HUES6 (cell line): ENCODE data around the gene TNFSF10.

Experiments used
- H3K27ac ChIP-seq: 2 replicates; pipeline ENCODE4 v1.7.0; 2013; ENCODE audit warnings: low read depth, mild to moderate bottlenecking, low read length, inconsistent platforms
- H3K27me3 ChIP-seq: 2 replicates; pipeline ENCODE4 v1.6.1; 2013; ENCODE audit warnings: low read length; ENCODE audit not compliant: control insufficient read depth, insufficient read depth
- H3K36me3 ChIP-seq: 2 replicates; pipeline ENCODE4 v1.6.1; 2013; ENCODE audit warnings: low read length; ENCODE audit not compliant: control insufficient read depth, insufficient read depth
- H3K4me1 ChIP-seq: 2 replicates; pipeline ENCODE4 v1.6.1; 2013; ENCODE audit warnings: low read length; ENCODE audit not compliant: control insufficient read depth, insufficient read depth
- H3K4me3 ChIP-seq: 2 replicates; pipeline ENCODE4 v1.5.1; 2013; ENCODE audit warnings: low read depth, low read length
- H3K9ac ChIP-seq: one replicate; pipeline ENCODE4 v1.6.1; 2013; ENCODE audit warnings: mild to moderate bottlenecking, low read length
- H3K9me3 ChIP-seq: 2 replicates; pipeline ENCODE4 v1.6.1; 2013; ENCODE audit warnings: low read depth, low read length; ENCODE audit not compliant: control insufficient read depth, insufficient read depth

Gene TNFSF10

DNA sequence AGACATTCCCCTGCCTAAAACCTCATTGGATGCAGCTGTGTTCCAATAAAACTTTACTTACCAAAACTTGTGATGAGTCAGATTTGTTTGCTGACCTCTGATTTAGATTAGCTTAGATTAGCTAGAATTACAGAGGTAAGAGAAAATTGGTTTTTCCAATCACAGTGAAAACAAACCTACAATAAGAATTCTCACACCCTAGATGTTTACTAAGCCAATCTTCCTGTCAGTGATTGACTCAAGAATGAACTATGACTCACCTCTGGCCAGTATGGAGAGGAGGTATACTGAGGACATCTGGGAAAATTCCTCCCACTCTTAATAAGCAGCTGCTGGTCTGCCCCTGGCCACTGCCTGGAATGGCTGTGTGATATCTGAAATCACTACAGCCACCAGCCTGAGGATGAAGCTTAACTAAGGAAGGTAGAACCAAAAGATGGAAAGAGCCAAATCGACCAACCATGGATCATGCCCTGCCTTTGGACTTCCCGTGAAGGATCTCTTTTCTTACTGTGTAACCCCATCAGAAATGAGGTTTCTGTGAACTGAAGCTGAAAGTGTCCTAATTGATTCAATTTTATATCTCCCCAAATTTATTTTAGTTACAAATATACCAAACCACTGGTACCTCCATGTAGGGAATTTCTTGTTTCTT lies 55.9 kb downstream of the TNFSF10 start:
- Histone ChIP-seq H3K27me3 (no peaks in the 10 kb centered on the region), H3K27ac (no peak overlapping the region), H3K36me3 (no peaks in the 10 kb centered on the region), H3K4me3 (no peak overlapping the region), H3K4me1 (no peaks in the 10 kb centered on the region), H3K9me3 (no peaks in the 10 kb centered on the region), H3K9ac (no peak overlapping the region)

- Histone ChIP-seq H3K36me3 (no peaks in the 10 kb centered on the region), H3K9ac (no peak overlapping the region), H3K9me3 (no peaks in the 10 kb centered on the region), H3K27me3 (no peaks in the 10 kb centered on the region), H3K27ac (no peak overlapping the region), H3K4me3 (no peak overlapping the region), H3K4me1 (no peaks in the 10 kb centered on the region)
Measured at GRCh38 chr3:172466553-172467130, 56.6 kb downstream of the TNFSF10 start.

DNA sequence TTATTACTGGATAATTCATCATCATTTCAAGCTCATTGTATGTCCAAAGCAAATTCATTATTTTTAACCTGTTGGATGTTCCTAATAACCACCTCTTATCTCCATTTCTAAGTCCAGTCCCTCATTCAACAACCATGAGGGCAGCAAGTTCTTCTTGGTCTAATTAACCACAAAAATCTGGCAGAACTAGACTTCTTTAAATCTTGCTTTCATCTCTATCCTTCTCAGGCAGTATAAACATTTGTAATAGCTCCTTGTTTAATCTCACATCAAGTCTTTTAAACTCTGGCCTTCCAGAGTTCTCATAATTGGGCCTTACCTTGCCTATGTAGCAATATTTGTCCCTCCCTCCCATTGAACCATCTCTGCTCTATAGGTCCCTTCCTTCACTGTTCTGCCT lies 57.9 kb downstream of the TNFSF10 start:
- Histone ChIP-seq H3K27me3 (no peaks in the 10 kb centered on the region), H3K36me3 (no peaks in the 10 kb centered on the region), H3K27ac (no peak overlapping the region), H3K4me3 (no peak overlapping the region), H3K4me1 (no peaks in the 10 kb centered on the region), H3K9ac (no peak overlapping the region), H3K9me3 (no peaks in the 10 kb centered on the region)

DNA sequence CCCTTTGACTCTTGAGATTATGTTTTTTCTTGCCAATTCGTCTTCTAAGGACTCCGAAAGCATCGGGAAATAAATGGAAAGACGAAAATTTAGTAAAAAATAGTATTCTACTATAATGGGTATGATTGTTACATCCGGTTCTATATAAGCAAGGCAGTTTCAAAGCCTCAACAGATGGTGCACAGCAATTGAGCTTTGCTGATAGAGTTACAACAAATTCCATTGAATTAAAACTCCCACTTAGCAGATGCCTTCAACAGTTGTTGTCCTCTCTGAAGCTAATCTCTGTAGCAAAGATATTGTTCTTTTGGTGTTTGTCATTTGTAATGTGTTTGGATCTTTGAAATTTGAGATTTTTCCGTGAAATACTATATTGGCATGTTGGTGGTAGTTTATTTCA lies 58.9 kb downstream of the TNFSF10 start:
- Histone ChIP-seq H3K9me3 (no peaks in the 10 kb centered on the region), H3K4me3 (no peak overlapping the region), H3K27me3 (no peaks in the 10 kb centered on the region), H3K4me1 (no peaks in the 10 kb centered on the region), H3K9ac (no peak overlapping the region), H3K36me3 (no peaks in the 10 kb centered on the region), H3K27ac (no peak overlapping the region)

- Histone ChIP-seq H3K36me3 (no peaks in the 10 kb centered on the region), H3K4me1 (peaks cover 5% of the 10 kb centered on the region; the same call in 1 of the 2 replicates), H3K4me3 (no peak overlapping the region), H3K9ac (no peak overlapping the region), H3K9me3 (no peaks in the 10 kb centered on the region), H3K27ac (no peak overlapping the region), H3K27me3 (no peaks in the 10 kb centered on the region)
Measured at GRCh38 chr3:172461530-172462138, 61.6 kb downstream of the TNFSF10 start.

DNA sequence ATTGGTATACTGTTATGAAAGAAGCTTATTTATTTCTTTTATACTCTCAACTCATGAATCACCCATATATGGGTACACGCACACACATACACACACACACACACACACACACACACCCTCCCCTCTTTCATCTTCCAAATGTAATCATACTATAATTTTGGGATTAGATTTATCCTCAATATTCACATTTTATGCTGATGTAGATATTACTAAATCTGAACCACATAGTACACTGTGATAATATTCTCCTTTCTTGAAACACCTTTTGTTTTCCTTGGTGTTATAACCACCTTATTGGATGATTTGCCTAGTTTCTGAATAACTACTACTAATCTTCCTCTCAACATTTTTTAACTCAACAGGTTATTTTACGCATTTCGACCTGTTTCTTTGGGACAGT lies 66.8 kb downstream of the TNFSF10 start:
- Histone ChIP-seq H3K4me3 (no peak overlapping the region), H3K9me3 (no peaks in the 10 kb centered on the region), H3K9ac (no peak overlapping the region), H3K27ac (no peak overlapping the region), H3K27me3 (peaks cover 16% of the 10 kb centered on the region), H3K4me1 (peaks cover 5% of the 10 kb centered on the region; the same call in 1 of the 2 replicates), H3K36me3 (no peaks in the 10 kb centered on the region)
